ENCODE data around the gene RBPMS2. TPM values are rescaled to one million over a fixed set of nuclear protein-coding genes. Genes with fewer than 3 reads are reported as not detected.
"Not testable (repeated sequence)": the region's sequence is repeated elsewhere in the genome, so short reads cannot be mapped to it uniquely, and the experiment has no call there.

Gene RBPMS2
- polyA plus RNA-seq, 3 donors = 2.6 to 22.8 (median 16.2) TPM

GRCh38 chr15:64763021-64763420 is 12.4 kb downstream of the RBPMS2 start:
- H3K27ac ChIP-seq (ENCODE audit: low read depth, low read length) = no peak overlapping the region
- WGBS, 3 donors = 95 to 98% (median 98%) methylated on average over 8 of the region's 8 CpGs

DNA sequence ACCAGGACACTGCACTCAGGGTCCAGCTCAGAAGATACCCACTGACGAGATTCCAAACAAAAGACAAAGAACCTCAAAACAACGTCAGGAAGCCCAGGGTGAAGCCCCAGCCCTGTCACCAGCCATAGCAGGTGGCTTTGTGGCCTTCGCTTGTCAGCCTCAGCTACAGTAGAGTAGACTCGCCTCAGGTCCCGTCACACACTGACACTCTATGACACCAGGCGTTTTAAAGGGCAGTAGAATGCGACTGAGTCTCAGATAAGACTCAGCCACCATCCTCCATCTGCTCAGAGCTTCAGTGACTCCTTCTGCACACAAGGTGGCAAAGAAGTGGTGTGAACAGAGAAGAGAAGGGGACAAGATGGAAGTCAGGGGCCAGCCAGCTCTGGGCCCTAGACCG is 12.8 kb downstream of the RBPMS2 start:
- 92 to 95% (median 95%) methylated on average over 8 of the region's 8 CpGs for WGBS, 3 donors
- no peak overlapping the region for H3K27ac ChIP-seq (ENCODE audit: low read depth, low read length)

GRCh38 chr15:64761156-64761555 is 14.2 kb downstream of the RBPMS2 start:
- WGBS, 3 donors = 63 to 81% (median 65%) methylated on average over 11 of the region's 11 CpGs
- H3K27ac ChIP-seq (ENCODE audit: low read depth, low read length) = no peak overlapping the region

DNA sequence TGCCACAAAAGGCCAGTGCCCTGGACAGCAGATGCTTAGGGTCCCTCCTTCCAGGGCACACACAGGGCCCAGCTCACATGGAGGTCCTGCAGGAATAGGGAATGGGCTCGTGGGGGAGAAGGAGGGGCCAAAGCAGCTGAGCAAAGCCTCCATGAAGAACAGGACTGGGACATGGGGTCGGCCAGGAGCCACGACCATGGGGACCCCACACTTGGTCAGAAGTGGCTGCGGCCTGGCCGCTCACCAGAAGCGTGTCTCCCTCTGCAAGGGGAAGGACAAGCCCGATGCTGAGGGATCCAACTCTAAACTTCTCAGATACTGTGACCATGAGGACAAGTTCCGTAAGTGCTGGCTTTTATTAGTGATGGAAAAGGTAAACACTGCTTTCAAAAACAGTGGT is 15.3 kb downstream of the RBPMS2 start:
- WGBS, 3 donors = 81 to 87% (median 84%) methylated on average over 8 of the region's 8 CpGs
- H3K27ac ChIP-seq (ENCODE audit: low read depth, low read length) = no peak overlapping the region

DNA sequence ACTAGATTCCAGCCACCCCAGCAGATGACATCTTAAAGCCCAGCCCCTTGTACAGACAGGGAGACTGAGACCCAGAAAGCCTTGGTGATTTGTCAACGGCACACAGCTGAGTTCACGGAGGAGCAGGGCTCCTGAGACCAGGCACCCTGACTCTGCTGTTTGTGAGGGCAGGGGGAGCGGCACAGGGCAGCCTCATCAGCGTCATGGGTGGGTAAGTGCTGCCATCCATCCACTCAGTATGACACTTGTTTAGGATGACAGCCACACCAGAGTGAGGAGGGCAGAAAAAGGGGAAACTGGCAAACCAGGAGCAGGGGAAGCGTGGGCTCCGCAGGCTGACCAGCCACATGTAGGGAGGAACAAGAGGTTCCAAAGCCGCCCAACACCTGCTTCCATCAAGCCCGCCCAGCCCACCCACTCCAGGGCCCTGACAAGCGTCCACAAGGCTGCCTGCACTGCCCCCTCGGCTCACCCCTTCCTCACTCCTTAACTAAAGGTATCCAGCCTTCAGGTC is 19.9 kb downstream of the RBPMS2 start:
- no peak overlapping the region for H3K27ac ChIP-seq (ENCODE audit: low read depth, low read length)
- 84 to 90% (median 86%) methylated on average over 10 of the region's 10 CpGs for WGBS, 3 donors

GRCh38 chr15:64754663-64755426 is 20.5 kb downstream of the RBPMS2 start:
- 68 to 83% (median 77%) methylated on average over 14 of the region's 14 CpGs for WGBS, 3 donors
- no peak overlapping the region for H3K27ac ChIP-seq (ENCODE audit: low read depth, low read length)

GRCh38 chr15:64753480-64754185 is 21.8 kb downstream of the RBPMS2 start:
- no peak overlapping the region for H3K27ac ChIP-seq (ENCODE audit: low read depth, low read length)
- WGBS, 3 donors = 86 to 90% (median 87%) methylated on average over 16 of the region's 16 CpGs

- no peak overlapping the region for H3K27ac ChIP-seq (ENCODE audit: low read depth, low read length)
- WGBS, 3 donors = 88 to 92% (median 91%) methylated on average over 13 of the region's 13 CpGs
Observed at GRCh38 chr15:64751464-64751863, 23.9 kb downstream of the RBPMS2 start.

DNA sequence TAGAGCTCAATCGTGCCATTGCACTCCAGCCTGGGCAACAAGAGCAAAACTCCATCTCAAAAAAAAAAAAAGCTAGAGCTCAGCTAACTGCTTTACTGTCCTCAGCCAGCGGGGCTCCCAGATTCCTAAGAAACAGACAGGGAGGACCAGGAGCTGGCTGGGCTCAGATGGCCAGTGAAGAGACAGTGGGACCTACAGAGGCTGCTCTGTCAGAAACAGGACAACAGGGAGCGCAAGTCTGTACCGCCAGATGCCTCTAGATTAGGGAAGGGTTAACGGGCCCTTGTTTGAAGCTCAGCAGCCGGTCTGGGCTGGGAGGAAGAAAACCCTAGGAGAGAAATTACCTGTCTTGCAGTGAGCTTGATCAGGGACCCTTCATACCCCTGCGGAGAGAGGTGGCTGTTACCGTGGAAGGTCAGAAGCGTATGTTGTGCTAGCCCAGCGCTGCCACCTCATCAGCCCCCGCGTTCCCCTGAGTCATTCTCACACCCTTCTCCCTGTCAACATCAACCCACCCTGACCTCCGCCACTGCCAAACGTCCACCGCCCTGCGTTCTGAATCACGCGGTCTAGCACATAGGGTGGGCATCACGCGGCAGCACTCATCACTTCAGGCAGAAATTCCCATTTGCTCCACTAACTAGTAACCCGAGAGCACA is 25.3 kb downstream of the RBPMS2 start:
- no peak overlapping the region for H3K27ac ChIP-seq (ENCODE audit: low read depth, low read length)

GRCh38 chr15:64749167-64749566 is 26.2 kb downstream of the RBPMS2 start:
- WGBS, 3 donors = 76 to 83% (median 79%) methylated on average over 11 of the region's 11 CpGs
- no peak overlapping the region for H3K27ac ChIP-seq (ENCODE audit: low read depth, low read length)

More for the DNA sequence above, 25.3 kb downstream of the RBPMS2 start:
- 75 to 77% (median 77%) methylated on average over 21 of the region's 21 CpGs for WGBS, 3 donors

DNA sequence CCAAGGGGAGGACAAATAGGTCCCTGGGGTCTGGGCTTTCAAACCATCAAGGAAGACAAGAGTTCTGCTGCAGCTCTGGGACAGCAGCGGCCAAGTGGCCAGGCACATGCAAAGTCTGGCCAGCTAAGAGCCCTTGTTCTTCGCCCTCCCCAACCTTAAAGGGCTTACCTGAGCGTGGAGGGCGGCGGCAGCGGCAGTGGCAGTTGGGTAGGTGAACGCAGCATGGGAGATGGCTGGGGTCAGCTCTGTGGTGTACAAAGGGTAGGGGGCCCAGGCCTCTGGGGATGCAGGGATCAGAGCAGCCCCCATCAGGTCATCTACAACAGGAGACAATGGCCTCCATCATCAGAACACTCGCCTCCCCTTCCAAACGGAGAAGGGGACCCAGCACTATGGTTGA is 27.1 kb downstream of the RBPMS2 start:
- whole genome bisulfite sequencing, 3 donors = 94 to 96% (median 96%) methylated on average over 9 of the region's 9 CpGs
- H3K27ac ChIP-seq (ENCODE audit: low read depth, low read length) = no peak overlapping the region

- H3K27ac ChIP-seq (ENCODE audit: low read depth, low read length) = no peak overlapping the region
Observed at GRCh38 chr15:64747578-64747977, 27.8 kb downstream of the RBPMS2 start.

GRCh38 chr15:64746921-64747320 is 28.5 kb downstream of the RBPMS2 start:
- no peak overlapping the region for H3K27ac ChIP-seq (ENCODE audit: low read depth, low read length)
- 69 to 89% (median 76%) methylated on average over 7 of the region's 7 CpGs for WGBS, 3 donors

More at GRCh38 chr15:64747578-64747977, 27.8 kb downstream of the RBPMS2 start:
- WGBS, 3 donors = 75 to 85% (median 78%) methylated on average over 9 of the region's 9 CpGs

DNA sequence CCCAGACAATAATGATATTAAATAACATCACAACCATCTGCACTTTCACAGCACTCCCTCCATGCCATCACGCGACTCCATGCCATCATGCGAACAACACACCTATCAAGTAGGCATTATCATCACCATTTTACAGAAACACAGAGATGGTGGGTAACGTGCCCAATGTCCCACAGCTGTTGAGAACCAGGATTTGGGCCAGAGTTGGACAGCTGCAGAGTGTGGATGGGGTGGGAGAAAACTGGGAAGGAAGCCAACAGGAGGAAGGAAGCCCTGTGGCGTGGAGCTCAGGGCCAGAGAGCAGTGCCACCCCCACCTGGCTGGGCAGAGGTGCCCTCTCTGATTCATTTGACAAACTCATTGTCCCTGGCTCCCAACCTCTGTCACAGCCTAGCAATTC is 29.0 kb downstream of the RBPMS2 start:
- WGBS, 3 donors = 76 to 84% (median 78%) methylated on average over 5 of the region's 5 CpGs
- no peak overlapping the region for H3K27ac ChIP-seq (ENCODE audit: low read depth, low read length)

- WGBS, 3 donors = 94 to 96% (median 96%) methylated on average over 11 of the region's 11 CpGs
- no peak overlapping the region for H3K27ac ChIP-seq (ENCODE audit: low read depth, low read length)
Observed at GRCh38 chr15:64743691-64744090, 31.7 kb downstream of the RBPMS2 start.

GRCh38 chr15:64742921-64743320 is 32.5 kb downstream of the RBPMS2 start:
- WGBS, 3 donors = 86 to 93% (median 89%) methylated on average over 13 of the region's 13 CpGs
- H3K27ac ChIP-seq (ENCODE audit: low read depth, low read length) = no peak overlapping the region

DNA sequence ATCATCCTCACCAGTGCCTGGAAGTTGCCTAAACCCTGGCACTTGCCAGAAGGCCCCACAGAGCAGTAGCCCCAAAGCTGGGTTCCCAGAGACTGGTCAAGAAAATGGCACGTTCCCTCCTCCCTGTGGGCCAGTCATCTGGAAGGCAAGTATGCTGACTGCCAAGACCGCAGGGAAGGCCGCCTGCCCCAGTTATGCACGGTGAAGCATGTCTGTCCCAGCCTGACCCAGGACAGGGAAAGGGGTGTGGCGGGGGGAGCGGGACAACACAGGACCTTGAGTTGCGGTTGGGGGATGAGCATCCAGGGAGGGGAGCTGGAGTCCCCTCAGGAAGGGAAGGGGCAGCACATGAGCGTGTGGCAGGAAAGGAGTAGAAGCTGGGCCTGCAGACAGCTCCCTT is 33.0 kb downstream of the RBPMS2 start:
- H3K27ac ChIP-seq (ENCODE audit: low read depth, low read length) = no peak overlapping the region
- 78 to 81% (median 78%) methylated on average over 7 to 8 of the region's 8 CpGs for WGBS, 3 donors

DNA sequence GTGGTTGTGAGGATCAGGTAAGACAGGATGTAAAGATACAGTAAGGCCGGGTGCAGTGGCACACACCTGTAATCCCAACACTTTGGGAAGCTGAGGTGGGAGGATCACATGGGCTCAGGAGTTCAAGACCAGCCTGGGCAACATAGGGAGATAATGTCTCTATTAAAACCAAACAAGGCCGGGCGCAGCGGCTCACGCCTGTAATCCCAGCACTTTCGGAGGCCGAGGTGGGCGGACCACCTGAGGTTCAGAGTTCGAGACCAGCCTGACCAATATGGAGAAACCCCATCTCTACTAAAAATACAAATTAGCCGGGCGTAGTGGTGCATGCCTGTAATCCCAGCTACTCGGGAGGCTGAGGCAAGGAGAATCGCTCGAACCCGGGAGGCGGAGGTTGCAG is 33.7 kb downstream of the RBPMS2 start:
- WGBS, 3 donors = 92 to 95% (median 92%) methylated on average over 11 to 16 of the region's 16 CpGs
- not testable (repeated sequence) for H3K27ac ChIP-seq (ENCODE audit: low read depth, low read length)

Measured in adipose tissue (tissue), 3 donors.